HCT116 (cell line): ENCODE results near the gene PKNOX2. TPM values are rescaled to one million over a fixed set of nuclear protein-coding genes. Genes with fewer than 3 reads are reported as not detected.

ENCODE experiments used
- ATAC-seq: fragments of 200-7000 bp; cut with Tn5 transposase; 2 replicates; pipeline ENCODE4 v1.9.1; 2020; ENCODE audit warnings: mild to moderate bottlenecking, moderate library complexity
- BruUV-seq: library from RNA; stranded (reverse); fragments of 400-500 nt; replicated peaks from 2 replicates; lab custom pipeline; 2021; lab: Mats Ljungman, UMichigan
- CTCF ChIA-PET: fragments of 300-600 bp; sonication (Branson Sonifier 250); formaldehyde crosslinking; loops from one replicate; lab custom pipeline; 2021; ENCODE audit warnings: antibody characterized with exemption; lab: Charles Lee
- POLR2A ChIA-PET: fragments of 300-600, 350-600 bp; sonication (Branson Sonifier 250); formaldehyde crosslinking; loops from one replicate; lab custom pipeline; 2021; ENCODE audit warnings: antibody characterized with exemption; lab: Charles Lee
- RAD21 ChIA-PET, 2 experiments: fragments of 300-600 bp; sonication (Branson Sonifier 250); formaldehyde crosslinking; loops; one replicate each; lab custom pipeline; 2023; ENCODE audit warnings: low total read pairs in 2 of 2; ENCODE audit not compliant: uncharacterized antibody in 2 of 2, unreplicated experiment in 2 of 2, low non-redundant PET in 1 of 2; lab: Charles Lee
- DNase-seq: peaks from one replicate; pipeline ENCODE4 v3.0.0-alpha.2; 2010; ENCODE audit warnings: low read depth, low spot score
- H2AFZ ChIP-seq: fragments of 200-600 bp; shearing (Covaris generic), sonication (generic); 2 replicates; pipeline ENCODE4 v1.6.1; 2017; ENCODE audit warnings: low read depth, mixed run types, mixed read lengths, antibody characterized with exemption, low read length; ENCODE audit not compliant: poor library complexity, severe bottlenecking
- H3K27ac ChIP-seq: 2 replicates; pipeline ENCODE4 v1.5.1; 2012; ENCODE audit warnings: low read depth, low read length
- H3K27me3 ChIP-seq: fragments of 200-600 bp; sonication (generic); 2 replicates; pipeline ENCODE4 v1.6.1; 2016; ENCODE audit warnings: mixed run types, low read length, mixed read lengths; ENCODE audit not compliant: insufficient read depth
- H3K36me3 ChIP-seq, 2 experiments: fragments of 200-500 bp in 1 of 2; fragments of 200-600 bp in 1 of 2; sonication (Bioruptor generic) in 1 of 2; sonication (generic) in 1 of 2; 2 replicates each; pipeline versions ENCODE4 v1.5.1 to v1.6.1; 2014 to 2016; ENCODE audit warnings: low read length in 2 of 2, inconsistent platforms in 1 of 2, mixed read lengths in 1 of 2, mixed run types in 1 of 2; ENCODE audit not compliant: insufficient read depth in 2 of 2, control insufficient read depth in 1 of 2
- H3K4me1 ChIP-seq, 2 experiments: fragments of 200-600 bp in 1 of 2; sonication (generic) in 1 of 2; 2 replicates each; pipeline versions ENCODE4 v1.5.1 to v1.6.1; 2012 to 2017; ENCODE audit warnings: low read length in 2 of 2, inconsistent platforms in 1 of 2, mild to moderate bottlenecking in 1 of 2, mixed read lengths in 1 of 2, mixed run types in 1 of 2, moderate library complexity in 1 of 2; ENCODE audit not compliant: insufficient read depth in 2 of 2, control insufficient read depth in 1 of 2
- H3K4me2 ChIP-seq: fragments of 200-600 bp; sonication (generic); 2 replicates; pipeline ENCODE4 v1.6.1; 2017; ENCODE audit warnings: mixed run types, low read length, mixed read lengths
- H3K4me3 ChIP-seq, 2 experiments: fragments of 200-600 bp in 1 of 2; sonication (generic) in 1 of 2; replicated peaks in 1 of 2; 2 replicates each; pipeline ENCODE4 v1.5.1; 2011 to 2016; ENCODE audit warnings: low read length in 2 of 2, control low read depth in 1 of 2, low read depth in 1 of 2, mild to moderate bottlenecking in 1 of 2, mixed read lengths in 1 of 2, mixed run types in 1 of 2
- H3K79me2 ChIP-seq: fragments of 200-600 bp; sonication (generic); 2 replicates; pipeline ENCODE4 v1.6.1; 2017; ENCODE audit warnings: mild to moderate bottlenecking, mixed run types, low read length, moderate library complexity, mixed read lengths; ENCODE audit not compliant: insufficient read depth
- H3K9ac ChIP-seq: fragments of 200-600 bp; sonication (generic); 2 replicates; pipeline ENCODE4 v1.6.1; 2016; ENCODE audit warnings: low read length, mixed read lengths
- H3K9me2 ChIP-seq: fragments of 200-600 bp; sonication (generic), shearing (Covaris generic); 2 replicates; pipeline ENCODE4 v1.6.1; 2017; ENCODE audit warnings: mixed run types, mild to moderate bottlenecking, moderate library complexity; ENCODE audit not compliant: insufficient read depth
- H3K9me3 ChIP-seq, 2 experiments: fragments of 200-500 bp in 1 of 2; fragments of 200-600 bp in 1 of 2; sonication (Bioruptor generic) in 1 of 2; sonication (generic) in 1 of 2; 2 replicates each; pipeline ENCODE4 v1.6.1; 2014 to 2017; ENCODE audit warnings: low read length in 2 of 2, mixed read lengths in 2 of 2, inconsistent platforms in 1 of 2, low read depth in 1 of 2, mild to moderate bottlenecking in 1 of 2, mixed run types in 1 of 2, moderate library complexity in 1 of 2; ENCODE audit not compliant: control insufficient read depth in 1 of 2, insufficient read depth in 1 of 2
- H4K20me1 ChIP-seq: fragments of 200-600 bp; sonication (generic), shearing (Covaris generic); 2 replicates; pipeline ENCODE4 v1.6.1; 2017; ENCODE audit warnings: mixed run types, mild to moderate bottlenecking, moderate library complexity; ENCODE audit not compliant: insufficient read depth
- CBX3 ChIP-seq: IDR thresholded peaks from 2 replicates; pipeline ENCODE4 v1.6.1; 2012; ENCODE audit warnings: low read depth
- CEBPB ChIP-seq: IDR thresholded peaks from 2 replicates; pipeline ENCODE4 v1.6.1; 2012; ENCODE audit warnings: low read depth
- ELF1 ChIP-seq: IDR thresholded peaks from 2 replicates; pipeline ENCODE4 v1.6.1; 2012; ENCODE audit warnings: low read depth, borderline replicate concordance
- EZH2 ChIP-seq: fragments of 200-600 bp; sonication (generic); IDR thresholded peaks from 2 replicates; pipeline ENCODE4 v1.6.1; 2017; ENCODE audit warnings: antibody characterized with exemption, mixed run types
- FOSL1 ChIP-seq: IDR thresholded peaks from 2 replicates; pipeline ENCODE4 v1.6.1; 2012; ENCODE audit warnings: low read depth
- JUND ChIP-seq: IDR thresholded peaks from 2 replicates; pipeline ENCODE4 v1.6.1; 2012
- MAX ChIP-seq: IDR thresholded peaks from 2 replicates; pipeline ENCODE4 v1.6.1; 2012
- POLR2A ChIP-seq: IDR thresholded peaks from 2 replicates; pipeline ENCODE4 v1.7.0; 2011; ENCODE audit warnings: borderline replicate concordance; ENCODE audit not compliant: insufficient read depth, insufficient read length; ENCODE audit errors: extremely low read depth
- POLR2AphosphoS5 ChIP-seq: IDR thresholded peaks from 2 replicates; pipeline ENCODE4 v1.6.1; 2011; ENCODE audit warnings: mild to moderate bottlenecking, low read depth, low read length, moderate library complexity
- RAD21 ChIP-seq: IDR thresholded peaks from 2 replicates; pipeline ENCODE4 v1.6.1; 2012; ENCODE audit warnings: low read depth, mild to moderate bottlenecking
- REST ChIP-seq: IDR thresholded peaks from 2 replicates; pipeline ENCODE4 v1.6.1; 2012; ENCODE audit warnings: low read depth
- SP1 ChIP-seq: IDR thresholded peaks from 2 replicates; pipeline ENCODE4 v1.6.1; 2012; ENCODE audit warnings: low read depth
- YY1 ChIP-seq: IDR thresholded peaks from 2 replicates; pipeline ENCODE4 v1.6.1; 2011; ENCODE audit warnings: low read length, low read depth, moderate library complexity, mild to moderate bottlenecking; ENCODE audit not compliant: insufficient replicate concordance; ENCODE audit errors: extremely low read depth
- ZBTB33 ChIP-seq: IDR thresholded peaks from 2 replicates; pipeline ENCODE4 v1.6.1; 2011; ENCODE audit warnings: mild to moderate bottlenecking, low read length, moderate library complexity; ENCODE audit not compliant: insufficient replicate concordance; ENCODE audit errors: extremely low read depth
- ZFX ChIP-seq: fragments of 450-650 bp; IDR thresholded peaks from 2 replicates; pipeline ENCODE4 v1.6.1; 2017
- ZNF274 ChIP-seq: fragments of 200-500 bp; sonication (Bioruptor generic); IDR thresholded peaks from 2 replicates; pipeline ENCODE4 v1.6.1; 2014; ENCODE audit warnings: mild to moderate bottlenecking, low read depth, low read length, inconsistent platforms
- intact Hi-C: fragments of 100-400 bp; cut with micrococcal nuclease; formaldehyde crosslinking; loops from 2 replicates; pipeline ENCODE4 v1.10.0; 2022
- total RNA-seq: library from RNA; stranded (reverse); gene quantifications from one replicate; pipeline ENCODE4 v1.2.1, GENCODE V29; 2021; ENCODE audit not compliant: unreplicated experiment
- TF ChIP-seq, protein P1 (sequence below): IDR thresholded peaks from 2 replicates; pipeline ENCODE4 v1.6.1; 2012
- TF ChIP-seq, protein P2 (sequence below), 3 experiments: fragments of 200-600 bp in 1 of 3; sonication (generic) in 1 of 3; IDR thresholded peaks in 2 of 3; conservative IDR thresholded peaks in 1 of 3; 2 replicates each; pipeline ENCODE4 v1.5.1; 2012 to 2017; ENCODE audit warnings: low read depth in 2 of 3, low read length in 2 of 3, antibody characterized with exemption in 1 of 3, borderline replicate concordance in 1 of 3, control low read depth in 1 of 3, mild to moderate bottlenecking in 1 of 3, mixed read lengths in 1 of 3, mixed run types in 1 of 3, moderate library complexity in 1 of 3; ENCODE audit not compliant: insufficient read depth in 1 of 3

Gene PKNOX2
- total RNA-seq, 1 experiment from 2014 or later: 0.20 TPM

DNA sequence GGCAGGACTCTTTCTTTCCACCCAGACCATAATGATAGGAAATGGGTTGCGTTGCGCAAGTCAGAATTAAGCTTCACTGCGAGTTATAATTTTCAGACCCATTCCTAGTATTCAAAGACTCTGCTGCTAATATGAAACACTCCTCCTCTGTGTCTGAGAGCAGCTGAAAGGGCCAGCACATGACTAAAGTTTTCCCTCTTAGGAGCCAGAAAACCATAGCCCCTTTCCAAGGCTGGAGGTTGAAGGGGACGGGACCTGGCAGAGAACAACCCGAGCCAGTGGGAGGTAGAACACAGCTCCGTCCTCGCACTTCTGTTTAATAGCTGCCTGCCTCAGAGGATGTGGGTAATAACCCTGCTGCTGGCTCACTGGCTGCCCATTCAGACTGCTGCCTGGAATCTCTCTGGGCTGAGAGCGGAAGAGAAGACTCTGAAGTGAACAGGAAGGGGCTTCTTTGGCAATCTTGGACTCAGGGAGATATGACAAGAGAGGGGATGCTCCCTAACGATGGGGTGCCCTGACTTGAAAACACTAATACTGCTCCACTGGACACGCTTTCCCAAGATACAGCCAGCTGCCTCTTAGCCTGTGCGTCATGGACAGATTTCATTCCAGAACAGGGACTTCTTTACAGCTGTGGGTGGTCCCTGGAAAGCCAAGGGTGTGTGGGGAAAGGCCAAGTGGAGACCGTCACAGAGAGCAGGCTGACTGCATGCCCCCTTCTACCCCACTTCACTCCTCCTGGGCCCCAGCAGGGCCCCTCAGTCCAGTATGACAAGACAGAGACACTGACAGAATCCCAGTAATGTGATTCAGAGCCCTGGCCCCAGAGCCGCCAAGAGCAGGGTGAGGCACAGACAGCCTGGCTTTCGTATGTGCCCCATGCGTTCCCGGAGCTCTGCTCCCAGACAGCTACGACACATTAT lies 174.6 kb downstream of the PKNOX2 start:
- Histone ChIP-seq H2AFZ (no peak overlapping the region), H3K79me2 (no peaks in the 10 kb centered on the region), H4K20me1 (no peaks in the 10 kb centered on the region), H3K27ac (no peak overlapping the region), H3K9ac (no peak overlapping the region), H3K4me3 (no peak overlapping the region), H3K4me2 (no peak overlapping the region), H3K9me2 (no peaks in the 10 kb centered on the region), H3K9me3 (no peaks in the 10 kb centered on the region), H3K27me3 (peaks cover 18% of the 10 kb centered on the region; the same call in 1 of the 2 replicates), H3K4me1 (no peaks in the 10 kb centered on the region), H3K36me3 (no peaks in the 10 kb centered on the region)
- POLR2A ChIA-PET: no interaction called here
- CTCF ChIA-PET: no interaction called here
- no peak for ATAC-seq
- RAD21 ChIA-PET: no interaction called here
- no peak for DNase-seq
- TF ChIP-seq ELF1: no peak
- TF ChIP-seq ZFX: no peak
- TF ChIP-seq POLR2A: no peak
- no peak for TF ChIP-seq FOSL1
- no peak for TF ChIP-seq SP1
- TF ChIP-seq, protein P1, sequence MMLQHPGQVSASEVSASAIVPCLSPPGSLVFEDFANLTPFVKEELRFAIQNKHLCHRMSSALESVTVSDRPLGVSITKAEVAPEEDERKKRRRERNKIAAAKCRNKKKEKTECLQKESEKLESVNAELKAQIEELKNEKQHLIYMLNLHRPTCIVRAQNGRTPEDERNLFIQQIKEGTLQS: no peak
- TF ChIP-seq CBX3: no peak
- TF ChIP-seq REST: no peak
- TF ChIP-seq CEBPB: no peak
- TF ChIP-seq ZNF274: no peak
- no peak for TF ChIP-seq JUND
- TF ChIP-seq YY1: no peak
- TF ChIP-seq, protein P2, sequence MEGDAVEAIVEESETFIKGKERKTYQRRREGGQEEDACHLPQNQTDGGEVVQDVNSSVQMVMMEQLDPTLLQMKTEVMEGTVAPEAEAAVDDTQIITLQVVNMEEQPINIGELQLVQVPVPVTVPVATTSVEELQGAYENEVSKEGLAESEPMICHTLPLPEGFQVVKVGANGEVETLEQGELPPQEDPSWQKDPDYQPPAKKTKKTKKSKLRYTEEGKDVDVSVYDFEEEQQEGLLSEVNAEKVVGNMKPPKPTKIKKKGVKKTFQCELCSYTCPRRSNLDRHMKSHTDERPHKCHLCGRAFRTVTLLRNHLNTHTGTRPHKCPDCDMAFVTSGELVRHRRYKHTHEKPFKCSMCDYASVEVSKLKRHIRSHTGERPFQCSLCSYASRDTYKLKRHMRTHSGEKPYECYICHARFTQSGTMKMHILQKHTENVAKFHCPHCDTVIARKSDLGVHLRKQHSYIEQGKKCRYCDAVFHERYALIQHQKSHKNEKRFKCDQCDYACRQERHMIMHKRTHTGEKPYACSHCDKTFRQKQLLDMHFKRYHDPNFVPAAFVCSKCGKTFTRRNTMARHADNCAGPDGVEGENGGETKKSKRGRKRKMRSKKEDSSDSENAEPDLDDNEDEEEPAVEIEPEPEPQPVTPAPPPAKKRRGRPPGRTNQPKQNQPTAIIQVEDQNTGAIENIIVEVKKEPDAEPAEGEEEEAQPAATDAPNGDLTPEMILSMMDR (IDR thresholded peaks at IDR 0.05 in 2 of 3, conservative IDR thresholded peaks at IDR 0.05 in 1 of 3; ENCODE audit: borderline replicate concordance in 1 of 3, insufficient read depth in 1 of 3, low read depth in 2 of 3, low read length in 2 of 3): no peak
- no peak for TF ChIP-seq RAD21
- TF ChIP-seq MAX: no peak
- TF ChIP-seq POLR2AphosphoS5: no peak
- no peak for TF ChIP-seq EZH2
- TF ChIP-seq ZBTB33: no peak
- intact Hi-C loops: no loop called here
- BruUV-seq: no TSS peak
